ENCODE results near the gene LBP.

LBP gene

DNA sequence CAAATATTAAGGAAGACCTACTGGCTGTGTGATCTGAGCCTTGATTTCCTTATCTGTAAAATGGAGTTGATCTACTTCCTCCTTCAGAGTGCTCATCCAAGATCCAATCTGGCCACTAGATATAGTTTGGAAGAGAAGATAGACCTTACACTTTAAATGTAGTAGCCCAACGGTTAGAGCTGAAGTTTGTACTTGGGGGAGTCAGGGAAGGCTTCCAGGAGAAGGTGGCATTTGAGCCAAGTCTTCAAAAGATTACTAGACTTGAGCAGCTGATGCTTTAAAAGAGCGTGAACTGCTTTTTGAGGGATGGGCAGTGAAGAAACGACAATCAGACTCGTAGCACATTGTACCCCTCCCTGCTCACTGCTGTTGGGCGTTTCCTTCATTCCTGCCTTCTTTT, 3.6 kb downstream of the LBP start:
- Histone ChIP-seq H2AFZ (ENCODE audit: low read depth, low read length) (no peak overlapping the region), H3K27me3 (ENCODE audit: insufficient read depth, low read length, poor library complexity) (peaks cover 25% of the 10 kb centered on the region), H3K9ac (ENCODE audit: low read depth, low read length) (no peak overlapping the region), H3K27ac (ENCODE audit: low read length) (no peak overlapping the region), H4K20me1 (ENCODE audit: insufficient read depth, low read length) (no peaks in the 10 kb centered on the region), H3K4me2 (ENCODE audit: insufficient read depth, low read length) (no peak overlapping the region), H3K4me1 (ENCODE audit: insufficient read depth, low read length) (no peaks in the 10 kb centered on the region), H3K79me2 (ENCODE audit: insufficient read depth, low read length) (no peaks in the 10 kb centered on the region), H3K4me3 (ENCODE audit: low read depth in 1 of 2, low read length in 2 of 2) (no peak overlapping the region), H3K36me3 (ENCODE audit: insufficient read depth, low read length) (no peaks in the 10 kb centered on the region), H3K9me3 (ENCODE audit: insufficient read depth, low read length, severe bottlenecking) (no peaks in the 10 kb centered on the region)
- ATAC-seq (ENCODE audit: insufficient read depth, low read depth) (no peak), DNase-seq (no peak)
- TF ChIP-seq, protein P1, sequence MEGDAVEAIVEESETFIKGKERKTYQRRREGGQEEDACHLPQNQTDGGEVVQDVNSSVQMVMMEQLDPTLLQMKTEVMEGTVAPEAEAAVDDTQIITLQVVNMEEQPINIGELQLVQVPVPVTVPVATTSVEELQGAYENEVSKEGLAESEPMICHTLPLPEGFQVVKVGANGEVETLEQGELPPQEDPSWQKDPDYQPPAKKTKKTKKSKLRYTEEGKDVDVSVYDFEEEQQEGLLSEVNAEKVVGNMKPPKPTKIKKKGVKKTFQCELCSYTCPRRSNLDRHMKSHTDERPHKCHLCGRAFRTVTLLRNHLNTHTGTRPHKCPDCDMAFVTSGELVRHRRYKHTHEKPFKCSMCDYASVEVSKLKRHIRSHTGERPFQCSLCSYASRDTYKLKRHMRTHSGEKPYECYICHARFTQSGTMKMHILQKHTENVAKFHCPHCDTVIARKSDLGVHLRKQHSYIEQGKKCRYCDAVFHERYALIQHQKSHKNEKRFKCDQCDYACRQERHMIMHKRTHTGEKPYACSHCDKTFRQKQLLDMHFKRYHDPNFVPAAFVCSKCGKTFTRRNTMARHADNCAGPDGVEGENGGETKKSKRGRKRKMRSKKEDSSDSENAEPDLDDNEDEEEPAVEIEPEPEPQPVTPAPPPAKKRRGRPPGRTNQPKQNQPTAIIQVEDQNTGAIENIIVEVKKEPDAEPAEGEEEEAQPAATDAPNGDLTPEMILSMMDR (IDR thresholded peaks at IDR 0.05; ENCODE audit: borderline replicate concordance, extremely low read depth, low read length, poor library complexity, severe bottlenecking): no peak
- no peak for TF ChIP-seq EZH2 (IDR thresholded peaks at IDR 0.05; ENCODE audit: borderline replicate concordance, low read depth, low read length, severe bottlenecking)

DNA sequence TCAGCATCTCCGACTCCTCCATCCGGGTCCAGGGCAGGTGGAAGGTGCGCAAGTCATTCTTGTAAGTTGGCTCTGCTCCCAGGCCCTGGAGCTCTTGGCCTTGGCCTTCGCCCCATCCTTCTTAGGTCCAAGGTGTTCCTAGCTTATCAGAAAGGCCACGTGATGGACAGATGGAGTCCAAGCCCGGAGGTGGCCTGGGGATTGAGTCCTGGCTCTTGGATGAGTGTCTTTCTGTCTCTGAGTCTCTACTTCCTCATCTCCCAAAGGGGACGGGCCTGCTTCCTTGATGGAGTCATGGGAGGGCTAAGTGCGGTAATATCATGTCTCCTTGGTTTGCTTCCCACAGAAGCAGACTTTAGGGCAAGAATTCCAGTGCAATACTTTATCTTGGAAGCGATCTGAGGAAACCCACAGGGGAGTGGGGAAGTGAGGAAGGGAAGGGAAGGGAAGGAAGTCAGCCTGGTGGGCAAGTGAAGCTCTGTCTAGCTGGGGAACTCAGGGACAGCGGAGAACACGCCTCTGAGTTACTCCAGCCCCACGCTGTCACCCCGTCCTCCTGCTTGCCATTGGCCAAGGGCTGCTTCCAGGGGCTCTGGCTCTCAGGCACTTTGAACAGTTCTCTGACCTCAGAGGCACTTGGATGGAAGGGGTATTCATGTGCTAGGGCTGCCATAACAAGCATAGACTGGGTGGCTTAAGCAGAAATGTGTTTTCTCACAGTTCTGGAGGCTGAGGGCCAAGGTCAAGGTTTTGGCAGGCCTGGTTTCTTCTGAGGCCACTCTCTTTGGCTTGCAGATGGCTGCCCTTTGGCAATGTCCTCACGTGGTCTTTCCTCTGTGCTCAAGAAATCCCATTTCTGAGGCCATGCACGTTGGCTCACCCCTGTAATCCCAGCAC, 4.8 kb downstream of the LBP start:
- Histone ChIP-seq H2AFZ (ENCODE audit: low read depth, low read length) (no peak overlapping the region), H3K4me3 (ENCODE audit: low read depth in 1 of 2, low read length in 2 of 2) (no peak overlapping the region), H4K20me1 (ENCODE audit: insufficient read depth, low read length) (no peaks in the 10 kb centered on the region), H3K79me2 (ENCODE audit: insufficient read depth, low read length) (no peaks in the 10 kb centered on the region), H3K9ac (ENCODE audit: low read depth, low read length) (no peak overlapping the region), H3K36me3 (ENCODE audit: insufficient read depth, low read length) (no peaks in the 10 kb centered on the region), H3K4me1 (ENCODE audit: insufficient read depth, low read length) (no peaks in the 10 kb centered on the region), H3K27me3 (ENCODE audit: insufficient read depth, low read length, poor library complexity) (peaks cover 22% of the 10 kb centered on the region), H3K27ac (ENCODE audit: low read length) (no peak overlapping the region), H3K4me2 (ENCODE audit: insufficient read depth, low read length) (no peak overlapping the region), H3K9me3 (ENCODE audit: insufficient read depth, low read length, severe bottlenecking) (no peaks in the 10 kb centered on the region)
- TF ChIP-seq EZH2 (IDR thresholded peaks at IDR 0.05; ENCODE audit: borderline replicate concordance, low read depth, low read length, severe bottlenecking): no peak
- TF ChIP-seq, protein P1 (IDR thresholded peaks at IDR 0.05; ENCODE audit: borderline replicate concordance, extremely low read depth, low read length, poor library complexity, severe bottlenecking): no peak
- ATAC-seq (ENCODE audit: insufficient read depth, low read depth) (no peak), DNase-seq (no peak)

- H3K36me3 ChIP-seq (ENCODE audit: insufficient read depth, low read length): no peaks in the 10 kb centered on the region
- no peaks in the 10 kb centered on the region for H3K4me1 ChIP-seq (ENCODE audit: insufficient read depth, low read length)
- H3K27me3 ChIP-seq (ENCODE audit: insufficient read depth, low read length, poor library complexity): peaks cover 15% of the 10 kb centered on the region
- ATAC-seq (ENCODE audit: insufficient read depth, low read depth) (no peak), DNase-seq (no peak)
- H3K4me2 ChIP-seq (ENCODE audit: insufficient read depth, low read length): no peak overlapping the region
- H2AFZ ChIP-seq (ENCODE audit: low read depth, low read length): no peak overlapping the region
- TF ChIP-seq EZH2 (IDR thresholded peaks at IDR 0.05; ENCODE audit: borderline replicate concordance, low read depth, low read length, severe bottlenecking): no peak
- TF ChIP-seq, protein P1 (IDR thresholded peaks at IDR 0.05; ENCODE audit: borderline replicate concordance, extremely low read depth, low read length, poor library complexity, severe bottlenecking): no peak
- no peaks in the 10 kb centered on the region for H4K20me1 ChIP-seq (ENCODE audit: insufficient read depth, low read length)
- H3K9me3 ChIP-seq (ENCODE audit: insufficient read depth, low read length, severe bottlenecking): no peaks in the 10 kb centered on the region
- no peak overlapping the region for H3K27ac ChIP-seq (ENCODE audit: low read length)
- no peak overlapping the region for H3K9ac ChIP-seq (ENCODE audit: low read depth, low read length)
- no peak overlapping the region for H3K4me3 ChIP-seq (ENCODE audit: low read depth in 1 of 2, low read length in 2 of 2)
- H3K79me2 ChIP-seq (ENCODE audit: insufficient read depth, low read length): no peaks in the 10 kb centered on the region
These were observed 7.0 kb downstream of the LBP start for GRCh38 chr20:38353316-38353715.

All from DND-41 (cell line).